Cardiac muscle cell (in vitro differentiated cells and primary cell): ENCODE measurements around the gene AFF2. TPM values are rescaled to one million over a fixed set of nuclear protein-coding genes. Genes with fewer than 3 reads are reported as not detected.

Source experiments
- DNase-seq, 2 donors: peaks; one replicate each; pipeline versions ENCODE4 v3.0.0 to v3.0.0-alpha.2; 2010 to 2017; ENCODE audit warnings: low read depth in 1 of 2, low spot score in 1 of 2
- H3K27ac ChIP-seq: fragments of 200-600 bp; sonication (generic); 2 replicates; pipeline ENCODE4 v1.5.1; 2016
- H3K27me3 ChIP-seq: fragments of 200-600 bp; sonication (generic); 2 replicates; pipeline ENCODE4 v1.6.0; 2016; ENCODE audit warnings: control low read depth
- H3K36me3 ChIP-seq: fragments of 200-600 bp; sonication (generic); 2 replicates; pipeline ENCODE4 v1.5.1; 2016; ENCODE audit warnings: control low read depth
- H3K4me1 ChIP-seq: fragments of 200-600 bp; sonication (generic); 2 replicates; pipeline ENCODE4 v1.8.1; 2017; ENCODE audit warnings: low read depth, mild to moderate bottlenecking, mixed run types
- H3K4me3 ChIP-seq: fragments of 200-600 bp; sonication (generic); 2 replicates; pipeline ENCODE4 v1.5.1; 2016; ENCODE audit warnings: mild to moderate bottlenecking
- H3K9me3 ChIP-seq: fragments of 200-600 bp; sonication (generic); 2 replicates; pipeline ENCODE4 v1.5.1; 2017; ENCODE audit warnings: low read depth, mild to moderate bottlenecking, control low read depth
- CTCF ChIP-seq: IDR thresholded peaks from 2 replicates; pipeline ENCODE4 v1.5.1; 2012; ENCODE audit warnings: low read depth, mild to moderate bottlenecking, low read length
- polyA plus RNA-seq: library from polyadenylated mRNA; unstranded; fragments of >200 nt; fragmentation: Nextera tagmentation; extraction: Ambion mirVana; gene quantifications from 2 replicates; pipeline ENCODE4 v1.2.1, GENCODE V29; 2016
- total RNA-seq: library from RNA; depleted of rRNA; stranded (reverse); fragments of >200 nt; gene quantifications from 2 replicates; pipeline ENCODE4 v1.2.3, GENCODE V29; 2016

Gene AFF2
- total and polyA plus RNA-seq, 2 experiments from 2014 or later, result 4.4 to 8.3 TPM

GRCh38 chrX:148540671-148541583 lies 40.5 kb downstream of the AFF2 start:
- Histone ChIP-seq H3K9me3 (no peaks in the 10 kb centered on the region), H3K4me3 (no peak overlapping the region), H3K27me3 (no peaks in the 10 kb centered on the region), H3K27ac (no peak overlapping the region), H3K4me1 (no peaks in the 10 kb centered on the region), H3K36me3 (no peaks in the 10 kb centered on the region)
- TF ChIP-seq CTCF, result no peak
- no peak for DNase-seq

GRCh38 chrX:148541584-148541940 lies 41.1 kb downstream of the AFF2 start:
- H3K4me1 ChIP-seq, result no peaks in the 10 kb centered on the region
- H3K27me3 ChIP-seq, result no peaks in the 10 kb centered on the region
- TF ChIP-seq CTCF, result no peak
- no peak for DNase-seq
- H3K4me3 ChIP-seq, result no peak overlapping the region
- H3K36me3 ChIP-seq, result no peaks in the 10 kb centered on the region
- no peaks in the 10 kb centered on the region for H3K9me3 ChIP-seq
- H3K27ac ChIP-seq, result no peak overlapping the region

- DNase-seq, result no peak
- H3K27ac ChIP-seq, result no peak overlapping the region
- no peak overlapping the region for H3K4me3 ChIP-seq
- no peaks in the 10 kb centered on the region for H3K27me3 ChIP-seq
- no peaks in the 10 kb centered on the region for H3K36me3 ChIP-seq
- H3K4me1 ChIP-seq, result no peaks in the 10 kb centered on the region
- no peaks in the 10 kb centered on the region for H3K9me3 ChIP-seq
- TF ChIP-seq CTCF, result no peak
Measured at GRCh38 chrX:148542481-148543255, 42.3 kb downstream of the AFF2 start.

GRCh38 chrX:148552775-148553174 lies 52.4 kb downstream of the AFF2 start:
- H3K27ac ChIP-seq, result no peak overlapping the region
- H3K4me1 ChIP-seq, result peaks cover 6% of the 10 kb centered on the region
- H3K9me3 ChIP-seq, result no peaks in the 10 kb centered on the region
- peak; percentile 11 for TF ChIP-seq CTCF
- no peak overlapping the region for H3K4me3 ChIP-seq
- H3K27me3 ChIP-seq, result no peaks in the 10 kb centered on the region
- no peaks in the 10 kb centered on the region for H3K36me3 ChIP-seq
- no peak for DNase-seq

- Histone ChIP-seq H3K27ac (no peak overlapping the region), H3K36me3 (no peaks in the 10 kb centered on the region), H3K4me1 (peaks cover 3% of the 10 kb centered on the region), H3K9me3 (no peaks in the 10 kb centered on the region), H3K27me3 (no peaks in the 10 kb centered on the region), H3K4me3 (no peak overlapping the region)
- DNase-seq, result no peak
- TF ChIP-seq CTCF, result no peak
Measured at GRCh38 chrX:148555101-148555500, 54.7 kb downstream of the AFF2 start.
